HEK293T (cell line): ENCODE results near the gene AMOT.

ENCODE experiments used
- ELF4 ChIP-seq: fragments of 450-650 bp; IDR thresholded peaks from 2 replicates; pipeline ENCODE4 v1.6.1; 2017; ENCODE audit warnings: antibody characterized with exemption
- FOXM1 ChIP-seq: fragments of 450-650 bp; IDR thresholded peaks from 2 replicates; pipeline ENCODE4 v1.6.1; 2017; ENCODE audit warnings: mild to moderate bottlenecking, borderline replicate concordance
- L3MBTL2 ChIP-seq: fragments of 450-650 bp; conservative IDR thresholded peaks from 2 replicates; pipeline ENCODE4 v1.6.1; 2016; ENCODE audit warnings: mild to moderate bottlenecking
- SP1 ChIP-seq: fragments of 450-650 bp; IDR thresholded peaks from 2 replicates; pipeline ENCODE4 v1.6.1; 2017

- TF ChIP-seq SP1 (no peak), L3MBTL2 (no peak), FOXM1 (no peak), ELF4 (no peak)
These were observed 24.9 kb upstream of the AMOT start for GRCh38 chrX:112865464-112866025.
